T-helper 2 cell treated with Interferon-gamma antibody and Interleukin-4, amounts not matched to agents 5 μg/mL and 100 μg/mL, for 36 hours (primary cell): ENCODE measurements around the gene WDR33.

Experiments
- DNase-seq: peaks from one replicate; pipeline ENCODE4 v3.0.0; 2021; ENCODE audit warnings: low spot score
- H3K27ac Mint-ChIP-seq: one replicate; pipeline ENCODE4 v1.8.0; 2021; ENCODE audit warnings: mild to moderate bottlenecking, mixed read lengths
- H3K27me3 Mint-ChIP-seq: one replicate; pipeline ENCODE4 v1.8.0; 2021; ENCODE audit warnings: low read depth, mixed read lengths
- H3K36me3 Mint-ChIP-seq: one replicate; pipeline ENCODE4 v1.8.0; 2021; ENCODE audit warnings: low read depth, mixed read lengths
- H3K4me1 Mint-ChIP-seq: one replicate; pipeline ENCODE4 v1.8.0; 2021; ENCODE audit warnings: low read depth, mixed read lengths
- H3K4me3 Mint-ChIP-seq: one replicate; pipeline ENCODE4 v1.8.0; 2022; ENCODE audit warnings: mild to moderate bottlenecking, moderate library complexity, mixed read lengths
- H3K9me3 Mint-ChIP-seq: one replicate; pipeline ENCODE4 v1.8.0; 2021; ENCODE audit warnings: mixed read lengths

Gene WDR33

GRCh38 chr2:127664065-127664894 lies 146.7 kb downstream of the WDR33 start:
- Mint-ChIP-seq H3K4me3 (no peak overlapping the region), H3K27me3 (peaks cover 58% of the 10 kb centered on the region), H3K9me3 (no peaks in the 10 kb centered on the region), H3K36me3 (no peaks in the 10 kb centered on the region), H3K4me1 (no peaks in the 10 kb centered on the region), H3K27ac (no peak overlapping the region)
- DNase-seq: no peak

- Mint-ChIP-seq H3K4me3 (no peak overlapping the region), H3K9me3 (no peaks in the 10 kb centered on the region), H3K4me1 (no peaks in the 10 kb centered on the region), H3K36me3 (no peaks in the 10 kb centered on the region), H3K27ac (no peak overlapping the region), H3K27me3 (peaks cover 54% of the 10 kb centered on the region)
- DNase-seq: no peak
These were observed 147.4 kb downstream of the WDR33 start for GRCh38 chr2:127663566-127664064.

- Mint-ChIP-seq H3K9me3 (no peaks in the 10 kb centered on the region), H3K36me3 (no peaks in the 10 kb centered on the region), H3K4me3 (no peak overlapping the region), H3K4me1 (no peaks in the 10 kb centered on the region), H3K27ac (no peak overlapping the region), H3K27me3 (peaks cover 51% of the 10 kb centered on the region)
- DNase-seq: no peak
These were observed 147.9 kb downstream of the WDR33 start for GRCh38 chr2:127662937-127663565.

GRCh38 chr2:127661949-127662510 lies 148.9 kb downstream of the WDR33 start:
- Mint-ChIP-seq H3K9me3 (no peaks in the 10 kb centered on the region), H3K27me3 (peaks cover 45% of the 10 kb centered on the region), H3K36me3 (no peaks in the 10 kb centered on the region), H3K27ac (no peak overlapping the region), H3K4me3 (no peak overlapping the region), H3K4me1 (no peaks in the 10 kb centered on the region)
- no peak for DNase-seq

GRCh38 chr2:127661072-127661649 lies 149.8 kb downstream of the WDR33 start:
- Mint-ChIP-seq H3K4me1 (no peaks in the 10 kb centered on the region), H3K27ac (no peak overlapping the region), H3K4me3 (no peak overlapping the region), H3K27me3 (peaks cover 37% of the 10 kb centered on the region), H3K9me3 (no peaks in the 10 kb centered on the region), H3K36me3 (no peaks in the 10 kb centered on the region)
- no peak for DNase-seq

- no peaks in the 10 kb centered on the region for H3K36me3 Mint-ChIP-seq
- H3K27me3 Mint-ChIP-seq: peaks cover 31% of the 10 kb centered on the region
- no peaks in the 10 kb centered on the region for H3K9me3 Mint-ChIP-seq
- no peaks in the 10 kb centered on the region for H3K4me1 Mint-ChIP-seq
- DNase-seq: no peak
- no peak overlapping the region for H3K4me3 Mint-ChIP-seq
- H3K27ac Mint-ChIP-seq: no peak overlapping the region
These were observed 150.7 kb downstream of the WDR33 start for GRCh38 chr2:127660291-127660578.

GRCh38 chr2:127659408-127660290 lies 151.3 kb downstream of the WDR33 start:
- DNase-seq: no peak
- Mint-ChIP-seq H3K4me1 (no peaks in the 10 kb centered on the region), H3K9me3 (no peaks in the 10 kb centered on the region), H3K36me3 (no peaks in the 10 kb centered on the region), H3K27me3 (peaks cover 25% of the 10 kb centered on the region), H3K27ac (no peak overlapping the region), H3K4me3 (no peak overlapping the region)

GRCh38 chr2:127658641-127659407 lies 152.1 kb downstream of the WDR33 start:
- Mint-ChIP-seq H3K36me3 (no peaks in the 10 kb centered on the region), H3K9me3 (no peaks in the 10 kb centered on the region), H3K4me3 (no peak overlapping the region), H3K4me1 (no peaks in the 10 kb centered on the region), H3K27ac (no peak overlapping the region), H3K27me3 (peaks cover 22% of the 10 kb centered on the region)
- no peak for DNase-seq

- no peak overlapping the region for H3K4me3 Mint-ChIP-seq
- peaks cover 15% of the 10 kb centered on the region for H3K27me3 Mint-ChIP-seq
- DNase-seq: no peak
- H3K4me1 Mint-ChIP-seq: no peaks in the 10 kb centered on the region
- no peak overlapping the region for H3K27ac Mint-ChIP-seq
- H3K36me3 Mint-ChIP-seq: no peaks in the 10 kb centered on the region
- H3K9me3 Mint-ChIP-seq: no peaks in the 10 kb centered on the region
These were observed 152.8 kb downstream of the WDR33 start for GRCh38 chr2:127658146-127658545.

- H3K9me3 Mint-ChIP-seq: no peaks in the 10 kb centered on the region
- H3K4me3 Mint-ChIP-seq: no peak overlapping the region
- peaks cover 11% of the 10 kb centered on the region for H3K27me3 Mint-ChIP-seq
- H3K4me1 Mint-ChIP-seq: no peaks in the 10 kb centered on the region
- no peak for DNase-seq
- no peak overlapping the region for H3K27ac Mint-ChIP-seq
- no peaks in the 10 kb centered on the region for H3K36me3 Mint-ChIP-seq
These were observed 153.8 kb downstream of the WDR33 start for GRCh38 chr2:127657232-127657595.

GRCh38 chr2:127656569-127657231 lies 154.3 kb downstream of the WDR33 start:
- H3K4me3 Mint-ChIP-seq: no peak overlapping the region
- no peak overlapping the region for H3K27ac Mint-ChIP-seq
- no peaks in the 10 kb centered on the region for H3K4me1 Mint-ChIP-seq
- peaks cover 7% of the 10 kb centered on the region for H3K27me3 Mint-ChIP-seq
- H3K9me3 Mint-ChIP-seq: no peaks in the 10 kb centered on the region
- no peak for DNase-seq
- no peaks in the 10 kb centered on the region for H3K36me3 Mint-ChIP-seq

- Mint-ChIP-seq H3K27me3 (no peaks in the 10 kb centered on the region), H3K36me3 (no peaks in the 10 kb centered on the region), H3K4me3 (no peak overlapping the region), H3K9me3 (no peaks in the 10 kb centered on the region), H3K27ac (no peak overlapping the region), H3K4me1 (no peaks in the 10 kb centered on the region)
- no peak for DNase-seq
These were observed 155.5 kb downstream of the WDR33 start for GRCh38 chr2:127655209-127656073.
